DOHH2 (cell line): ENCODE results near the gene TRIM54.

Experiments used
- H3F3A ChIP-seq: fragments of 200-600 bp; sonication (generic), shearing (Covaris generic); 2 replicates; pipeline ENCODE4 v1.6.0; 2016; ENCODE audit warnings: antibody characterized with exemption, mild to moderate bottlenecking; ENCODE audit not compliant: control insufficient read depth, insufficient read depth
- H3K27ac ChIP-seq: fragments of 200-600 bp; sonication (generic); 2 replicates; pipeline ENCODE4 v1.5.1; 2014; ENCODE audit warnings: low read depth, mild to moderate bottlenecking, low read length, moderate library complexity
- H3K27me3 ChIP-seq: fragments of 200-600 bp; sonication (generic); 2 replicates; pipeline ENCODE4 v1.6.1; 2014; ENCODE audit warnings: mild to moderate bottlenecking, low read length, mixed read lengths; ENCODE audit not compliant: control insufficient read depth
- H3K36me3 ChIP-seq: fragments of 200-600 bp; sonication (generic); 2 replicates; pipeline ENCODE4 v1.6.1; 2014; ENCODE audit warnings: mild to moderate bottlenecking, low read length, moderate library complexity, mixed read lengths; ENCODE audit not compliant: control insufficient read depth
- H3K4me1 ChIP-seq: fragments of 200-600 bp; sonication (generic); 2 replicates; pipeline ENCODE4 v1.6.1; 2014; ENCODE audit warnings: mild to moderate bottlenecking, low read length, mixed read lengths; ENCODE audit not compliant: control insufficient read depth
- H3K4me2 ChIP-seq: fragments of 200-600 bp; sonication (generic); 2 replicates; pipeline ENCODE4 v1.6.0; 2014; ENCODE audit warnings: mild to moderate bottlenecking, low read length, moderate library complexity
- H3K4me3 ChIP-seq: fragments of 200-600 bp; sonication (generic); 2 replicates; pipeline ENCODE4 v1.5.1; 2014; ENCODE audit warnings: mild to moderate bottlenecking, low read length, mixed read lengths
- H3K79me2 ChIP-seq: fragments of 200-600 bp; sonication (generic); 2 replicates; pipeline ENCODE4 v1.6.1; 2014; ENCODE audit warnings: mild to moderate bottlenecking, low read length, mixed read lengths; ENCODE audit not compliant: control insufficient read depth
- H3K9me2 ChIP-seq: fragments of 200-600 bp; sonication (generic); replicated peaks from 2 replicates; pipeline ENCODE4 v1.6.1; 2014; ENCODE audit warnings: mild to moderate bottlenecking, low read length, mixed read lengths; ENCODE audit not compliant: control insufficient read depth
- H3K9me3 ChIP-seq: fragments of 200-600 bp; sonication (generic); 2 replicates; pipeline ENCODE4 v1.6.1; 2014; ENCODE audit warnings: antibody characterized with exemption, low read length, mixed read lengths; ENCODE audit not compliant: control insufficient read depth, insufficient read depth
- H4K20me1 ChIP-seq: fragments of 200-600 bp; sonication (generic); 2 replicates; pipeline ENCODE4 v1.6.0; 2014; ENCODE audit warnings: low read depth, mild to moderate bottlenecking, antibody characterized with exemption, low read length, moderate library complexity; ENCODE audit not compliant: control insufficient read depth, insufficient read depth
- EZH2phosphoT487 ChIP-seq: fragments of 200-600 bp; sonication (generic); IDR thresholded peaks from 2 replicates; pipeline ENCODE4 v1.6.1; 2017; ENCODE audit warnings: borderline replicate concordance, mild to moderate bottlenecking, antibody characterized with exemption, low read length, moderate library complexity, mixed read lengths
- TF ChIP-seq, protein P1 (sequence below): fragments of 200-600 bp; sonication (generic); IDR thresholded peaks from one replicate; pipeline ENCODE4 v1.5.1; 2014; ENCODE audit warnings: antibody characterized with exemption, mild to moderate bottlenecking, low read depth, low read length; ENCODE audit not compliant: poor library complexity, severe bottlenecking

Gene TRIM54

DNA sequence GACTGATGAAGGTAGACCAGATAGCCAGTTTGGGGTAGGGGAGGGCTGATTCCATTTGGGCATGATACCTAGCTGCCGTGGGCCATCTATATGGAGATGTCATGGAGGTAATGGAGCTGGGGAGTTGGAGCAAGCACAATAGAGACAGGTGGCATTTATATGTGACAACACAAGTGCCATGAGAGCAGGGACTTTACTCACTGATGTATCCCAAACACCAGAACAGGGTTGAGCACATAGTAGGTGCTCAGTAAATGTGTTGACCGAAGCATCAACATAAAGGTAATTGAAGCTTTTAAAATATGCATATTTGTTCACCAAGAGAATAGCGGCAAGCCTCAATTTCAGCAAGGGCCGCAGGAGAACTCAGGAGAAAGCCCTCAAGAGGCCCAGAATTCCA lies 34.3 kb upstream of the TRIM54 start:
- no peak overlapping the region for H3K4me2 ChIP-seq
- H3K79me2 ChIP-seq, result no peaks in the 10 kb centered on the region
- H3K36me3 ChIP-seq, result peaks cover 16% of the 10 kb centered on the region
- H3K27ac ChIP-seq, result no peak overlapping the region
- H3K9me2 ChIP-seq, result no peaks in the 10 kb centered on the region
- H3K9me3 ChIP-seq, result no peaks in the 10 kb centered on the region
- no peaks in the 10 kb centered on the region for H3K27me3 ChIP-seq
- H4K20me1 ChIP-seq, result no peaks in the 10 kb centered on the region
- peaks cover 31% of the 10 kb centered on the region for H3K4me1 ChIP-seq
- no peak overlapping the region for H3K4me3 ChIP-seq
- H3F3A ChIP-seq, result peaks cover 7% of the 10 kb centered on the region; the same call in 1 of the 2 replicates
- TF ChIP-seq EZH2phosphoT487, result no peak
- TF ChIP-seq, protein P1, sequence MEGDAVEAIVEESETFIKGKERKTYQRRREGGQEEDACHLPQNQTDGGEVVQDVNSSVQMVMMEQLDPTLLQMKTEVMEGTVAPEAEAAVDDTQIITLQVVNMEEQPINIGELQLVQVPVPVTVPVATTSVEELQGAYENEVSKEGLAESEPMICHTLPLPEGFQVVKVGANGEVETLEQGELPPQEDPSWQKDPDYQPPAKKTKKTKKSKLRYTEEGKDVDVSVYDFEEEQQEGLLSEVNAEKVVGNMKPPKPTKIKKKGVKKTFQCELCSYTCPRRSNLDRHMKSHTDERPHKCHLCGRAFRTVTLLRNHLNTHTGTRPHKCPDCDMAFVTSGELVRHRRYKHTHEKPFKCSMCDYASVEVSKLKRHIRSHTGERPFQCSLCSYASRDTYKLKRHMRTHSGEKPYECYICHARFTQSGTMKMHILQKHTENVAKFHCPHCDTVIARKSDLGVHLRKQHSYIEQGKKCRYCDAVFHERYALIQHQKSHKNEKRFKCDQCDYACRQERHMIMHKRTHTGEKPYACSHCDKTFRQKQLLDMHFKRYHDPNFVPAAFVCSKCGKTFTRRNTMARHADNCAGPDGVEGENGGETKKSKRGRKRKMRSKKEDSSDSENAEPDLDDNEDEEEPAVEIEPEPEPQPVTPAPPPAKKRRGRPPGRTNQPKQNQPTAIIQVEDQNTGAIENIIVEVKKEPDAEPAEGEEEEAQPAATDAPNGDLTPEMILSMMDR, result no peak

DNA sequence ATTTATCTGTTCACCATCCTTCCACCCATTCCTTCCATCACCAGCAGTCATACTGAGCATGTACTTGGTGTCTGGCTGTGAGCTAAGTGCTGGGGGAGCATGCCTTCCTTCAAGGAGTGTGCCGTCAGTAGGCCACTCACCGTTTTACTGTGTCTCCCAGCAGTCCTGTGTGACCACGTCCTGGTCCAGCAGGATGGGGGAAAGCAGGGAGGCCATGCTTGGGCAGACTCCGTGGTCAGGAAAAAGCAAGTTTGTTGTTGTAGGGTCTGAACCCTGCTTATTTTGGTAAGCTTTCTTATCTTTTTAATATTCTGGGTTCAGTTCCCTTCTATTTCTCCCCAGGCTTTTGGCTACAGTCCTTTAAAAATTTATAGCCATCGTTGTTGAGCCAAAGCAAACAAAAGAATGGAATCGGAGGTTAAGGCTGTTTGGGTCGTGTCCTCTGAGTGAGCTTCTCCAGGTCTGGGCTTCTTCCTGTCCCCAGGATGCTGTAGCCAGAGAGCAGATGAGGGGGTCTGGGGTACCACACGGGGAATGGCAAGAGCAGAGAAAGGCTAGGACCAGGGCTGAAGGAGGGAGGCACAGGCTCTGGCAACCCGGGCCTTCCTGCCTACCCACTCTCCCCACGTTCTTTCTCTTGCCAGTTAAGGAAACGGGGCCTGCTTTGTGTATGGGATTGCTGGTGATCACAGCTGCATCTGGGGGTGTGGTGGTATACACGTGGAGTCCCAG lies 32.9 kb upstream of the TRIM54 start:
- no peaks in the 10 kb centered on the region for H3K79me2 ChIP-seq
- H3K27ac ChIP-seq, result no peak overlapping the region
- no peaks in the 10 kb centered on the region for H3K27me3 ChIP-seq
- no peaks in the 10 kb centered on the region for H3K9me2 ChIP-seq
- TF ChIP-seq, protein P1, result no peak
- no peak for TF ChIP-seq EZH2phosphoT487
- no peaks in the 10 kb centered on the region for H3K9me3 ChIP-seq
- peaks cover 1% of the 10 kb centered on the region for H3K36me3 ChIP-seq
- H3K4me2 ChIP-seq, result no peak overlapping the region
- peaks cover 31% of the 10 kb centered on the region for H3K4me1 ChIP-seq
- no peak overlapping the region for H3K4me3 ChIP-seq
- no peaks in the 10 kb centered on the region for H4K20me1 ChIP-seq
- peaks cover 4% of the 10 kb centered on the region; the same call in 1 of the 2 replicates for H3F3A ChIP-seq

DNA sequence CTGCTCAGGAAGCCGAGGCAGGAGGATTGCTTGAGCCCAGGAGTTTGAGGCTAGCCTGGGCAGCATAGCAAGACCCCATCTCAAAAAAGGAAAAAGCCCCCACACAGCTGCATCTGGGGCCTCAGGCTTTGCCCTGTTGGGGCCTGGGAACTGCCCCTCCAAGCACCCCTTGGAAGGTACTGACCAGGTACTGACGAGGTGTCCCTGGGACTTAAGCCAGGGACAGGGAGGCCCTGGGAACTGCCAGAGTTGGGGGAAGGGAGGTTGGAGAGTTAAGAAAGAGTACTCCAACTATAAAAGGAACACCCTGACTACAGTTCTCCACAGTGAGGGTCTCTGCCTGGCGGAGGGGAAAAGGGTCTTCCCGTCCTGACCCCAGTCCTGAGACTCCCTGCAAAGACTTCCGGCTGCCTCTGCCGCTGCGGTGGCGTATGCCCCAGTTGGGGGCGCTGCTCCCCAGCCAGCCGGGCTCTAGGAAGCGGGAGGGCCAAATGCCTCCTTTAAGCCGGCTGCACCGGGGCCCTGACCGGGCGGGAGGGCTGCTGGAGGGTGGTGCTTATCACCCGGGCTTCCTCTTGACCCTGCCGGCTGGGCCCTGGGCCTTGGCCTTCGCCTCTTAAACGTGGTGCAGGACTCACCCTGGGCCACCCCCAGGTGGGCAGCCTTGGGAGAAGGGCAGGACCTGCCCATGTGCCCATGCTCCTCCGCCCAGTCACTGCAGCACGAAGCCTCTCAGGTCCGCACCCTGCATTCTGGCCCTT lies 32.2 kb upstream of the TRIM54 start:
- H3F3A ChIP-seq, result 0 out of 2 replicates have a peak, but pooled peaks cover 4% of the 10 kb centered on the region
- no peaks in the 10 kb centered on the region for H4K20me1 ChIP-seq
- H3K27ac ChIP-seq, result no peak overlapping the region
- no peaks in the 10 kb centered on the region for H3K9me3 ChIP-seq
- H3K4me1 ChIP-seq, result peaks cover 31% of the 10 kb centered on the region
- no peaks in the 10 kb centered on the region for H3K36me3 ChIP-seq
- TF ChIP-seq, protein P1, result peak; percentile 91
- TF ChIP-seq EZH2phosphoT487, result no peak
- H3K4me3 ChIP-seq, result peak overlapping the region; percentile 34
- peak overlapping the region; percentile 50 for H3K4me2 ChIP-seq
- H3K27me3 ChIP-seq, result no peaks in the 10 kb centered on the region
- no peaks in the 10 kb centered on the region for H3K9me2 ChIP-seq
- no peaks in the 10 kb centered on the region for H3K79me2 ChIP-seq
